MM.1S (cell line): Measurements from ENCODE around the gene MDFI.

Source experiments
- DNase-seq: peaks from one replicate; pipeline ENCODE4 v3.0.0-alpha.2; 2015
- H2AFZ ChIP-seq: fragments of 300-600 bp; sonication (generic); 2 replicates; pipeline ENCODE4 v1.6.0; 2016; ENCODE audit warnings: antibody characterized with exemption, low read length
- H3F3A ChIP-seq: fragments of 300-600 bp; sonication (generic); 2 replicates; pipeline ENCODE4 v1.6.1; 2016; ENCODE audit warnings: mild to moderate bottlenecking, antibody characterized with exemption, low read length, moderate library complexity, mixed read lengths; ENCODE audit not compliant: insufficient read depth
- H3K27ac ChIP-seq: fragments of 300-600 bp; sonication (generic); 2 replicates; pipeline ENCODE4 v1.5.1; 2016; ENCODE audit warnings: mild to moderate bottlenecking, low read length
- H3K27me3 ChIP-seq: fragments of 300-600 bp; sonication (generic); replicated peaks from 2 replicates; pipeline ENCODE4 v1.6.0; 2016; ENCODE audit warnings: low read length; ENCODE audit not compliant: insufficient read depth
- H3K36me3 ChIP-seq: fragments of 300-600 bp; sonication (generic); replicated peaks from 2 replicates; pipeline ENCODE4 v1.6.1; 2016; ENCODE audit warnings: mild to moderate bottlenecking, low read length, mixed read lengths; ENCODE audit not compliant: insufficient read depth
- H3K4me1 ChIP-seq: fragments of 300-600 bp; sonication (generic); 2 replicates; pipeline ENCODE4 v1.6.1; 2016; ENCODE audit warnings: low read length, mixed read lengths
- H3K4me2 ChIP-seq: fragments of 300-600 bp; sonication (generic); 2 replicates; pipeline ENCODE4 v1.6.0; 2016; ENCODE audit warnings: low read depth, low read length
- H3K4me3 ChIP-seq: fragments of 300-600 bp; sonication (generic); 2 replicates; pipeline ENCODE4 v1.5.1; 2016; ENCODE audit warnings: low read length, mixed read lengths
- H3K79me2 ChIP-seq: fragments of 300-600 bp; sonication (generic); 2 replicates; pipeline ENCODE4 v1.6.1; 2016; ENCODE audit warnings: mixed run types, low read length, mixed read lengths
- H3K9ac ChIP-seq: fragments of 300-600 bp; sonication (generic); 2 replicates; pipeline ENCODE4 v1.6.1; 2016; ENCODE audit warnings: low read length, mixed read lengths
- H3K9me2 ChIP-seq: fragments of 300-600 bp; sonication (generic); replicated peaks from 2 replicates; pipeline ENCODE4 v1.6.1; 2016; ENCODE audit warnings: mild to moderate bottlenecking, low read length, mixed read lengths; ENCODE audit not compliant: insufficient read depth
- H3K9me3 ChIP-seq: fragments of 300-600 bp; sonication (generic); replicated peaks from 2 replicates; pipeline ENCODE4 v1.6.1; 2016; ENCODE audit warnings: mild to moderate bottlenecking, low read length, mixed read lengths; ENCODE audit not compliant: insufficient read depth
- H4K20me1 ChIP-seq: fragments of 300-600 bp; sonication (generic); 2 replicates; pipeline ENCODE4 v1.6.1; 2016; ENCODE audit warnings: mild to moderate bottlenecking, low read length, moderate library complexity, mixed read lengths; ENCODE audit not compliant: insufficient read depth
- EZH2 ChIP-seq: fragments of 300-600 bp; sonication (generic); optimal IDR thresholded peaks from 2 replicates; pipeline ENCODE3; 2017; ENCODE audit warnings: low read depth, mild to moderate bottlenecking, antibody characterized with exemption, low read length, mixed read lengths
- EZH2phosphoT487 ChIP-seq: fragments of 300-600 bp; sonication (generic); IDR thresholded peaks from 2 replicates; pipeline ENCODE4 v1.6.1; 2018; ENCODE audit warnings: antibody characterized with exemption, low read length
- TF ChIP-seq, protein P1 (sequence below): fragments of 300-600 bp; sonication (generic); IDR thresholded peaks from 2 replicates; pipeline ENCODE4 v1.5.1; 2016; ENCODE audit warnings: antibody characterized with exemption, low read length, mixed read lengths

MDFI gene

DNA sequence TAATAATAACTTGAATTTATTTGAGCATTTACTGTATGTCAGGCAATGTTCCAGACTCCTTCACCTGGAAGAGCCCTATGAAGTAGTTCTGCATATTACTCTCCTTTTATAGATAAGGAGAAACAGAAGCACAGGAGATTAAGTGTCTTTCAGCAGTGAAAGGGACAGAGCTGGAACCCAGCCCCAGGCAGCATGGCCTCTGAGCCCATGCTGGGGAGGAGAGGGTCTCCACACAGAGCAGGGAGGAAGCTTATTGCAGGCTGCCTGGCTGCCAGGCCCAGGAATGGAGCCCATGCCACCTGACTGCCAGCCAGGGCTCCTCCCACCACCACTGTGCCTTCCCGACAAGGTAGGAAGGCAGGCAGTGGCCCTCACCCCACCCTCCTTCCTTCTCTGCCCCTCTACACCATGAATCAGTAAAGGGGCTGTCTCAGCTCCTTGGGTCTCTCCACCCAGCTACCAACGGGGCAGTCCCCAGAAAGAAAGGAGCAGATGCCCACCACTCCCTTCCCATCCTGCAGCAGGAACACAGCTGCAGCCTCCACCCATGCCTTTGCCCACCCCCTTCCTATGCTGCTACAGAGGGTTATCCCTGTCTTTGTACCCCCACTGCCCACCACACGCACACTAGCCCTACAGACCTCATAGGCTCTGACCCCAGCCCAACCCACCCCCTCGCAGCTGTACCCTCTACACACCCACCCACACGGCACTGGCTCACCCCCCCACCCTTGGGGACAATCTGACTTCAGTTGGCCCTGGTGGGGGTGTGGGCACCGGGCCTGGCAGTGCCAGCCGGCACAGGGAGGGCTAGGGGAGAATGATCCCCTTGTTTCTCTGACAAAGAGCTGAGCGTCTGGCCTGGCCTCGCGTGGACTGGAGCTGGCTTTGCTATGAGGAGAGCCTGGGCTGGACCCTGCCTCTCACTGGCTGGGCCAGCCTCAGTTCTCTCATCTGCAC lies 55.3 kb downstream of the MDFI start:
- no peak overlapping the region for H3K9ac ChIP-seq
- H3K9me2 ChIP-seq: no peaks in the 10 kb centered on the region
- H3K27me3 ChIP-seq: no peaks in the 10 kb centered on the region
- H3K4me2 ChIP-seq: no peak overlapping the region
- no peak for DNase-seq
- no peak overlapping the region for H2AFZ ChIP-seq
- H3K27ac ChIP-seq: no peak overlapping the region
- TF ChIP-seq, protein P1, sequence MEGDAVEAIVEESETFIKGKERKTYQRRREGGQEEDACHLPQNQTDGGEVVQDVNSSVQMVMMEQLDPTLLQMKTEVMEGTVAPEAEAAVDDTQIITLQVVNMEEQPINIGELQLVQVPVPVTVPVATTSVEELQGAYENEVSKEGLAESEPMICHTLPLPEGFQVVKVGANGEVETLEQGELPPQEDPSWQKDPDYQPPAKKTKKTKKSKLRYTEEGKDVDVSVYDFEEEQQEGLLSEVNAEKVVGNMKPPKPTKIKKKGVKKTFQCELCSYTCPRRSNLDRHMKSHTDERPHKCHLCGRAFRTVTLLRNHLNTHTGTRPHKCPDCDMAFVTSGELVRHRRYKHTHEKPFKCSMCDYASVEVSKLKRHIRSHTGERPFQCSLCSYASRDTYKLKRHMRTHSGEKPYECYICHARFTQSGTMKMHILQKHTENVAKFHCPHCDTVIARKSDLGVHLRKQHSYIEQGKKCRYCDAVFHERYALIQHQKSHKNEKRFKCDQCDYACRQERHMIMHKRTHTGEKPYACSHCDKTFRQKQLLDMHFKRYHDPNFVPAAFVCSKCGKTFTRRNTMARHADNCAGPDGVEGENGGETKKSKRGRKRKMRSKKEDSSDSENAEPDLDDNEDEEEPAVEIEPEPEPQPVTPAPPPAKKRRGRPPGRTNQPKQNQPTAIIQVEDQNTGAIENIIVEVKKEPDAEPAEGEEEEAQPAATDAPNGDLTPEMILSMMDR: no peak
- TF ChIP-seq EZH2 (no peak), EZH2phosphoT487 (no peak)
- no peak overlapping the region for H3K4me3 ChIP-seq
- H3K79me2 ChIP-seq: no peaks in the 10 kb centered on the region
- no peaks in the 10 kb centered on the region for H4K20me1 ChIP-seq
- H3F3A ChIP-seq: no peaks in the 10 kb centered on the region
- no peaks in the 10 kb centered on the region for H3K4me1 ChIP-seq
- H3K9me3 ChIP-seq: no peaks in the 10 kb centered on the region
- no peaks in the 10 kb centered on the region for H3K36me3 ChIP-seq

DNA sequence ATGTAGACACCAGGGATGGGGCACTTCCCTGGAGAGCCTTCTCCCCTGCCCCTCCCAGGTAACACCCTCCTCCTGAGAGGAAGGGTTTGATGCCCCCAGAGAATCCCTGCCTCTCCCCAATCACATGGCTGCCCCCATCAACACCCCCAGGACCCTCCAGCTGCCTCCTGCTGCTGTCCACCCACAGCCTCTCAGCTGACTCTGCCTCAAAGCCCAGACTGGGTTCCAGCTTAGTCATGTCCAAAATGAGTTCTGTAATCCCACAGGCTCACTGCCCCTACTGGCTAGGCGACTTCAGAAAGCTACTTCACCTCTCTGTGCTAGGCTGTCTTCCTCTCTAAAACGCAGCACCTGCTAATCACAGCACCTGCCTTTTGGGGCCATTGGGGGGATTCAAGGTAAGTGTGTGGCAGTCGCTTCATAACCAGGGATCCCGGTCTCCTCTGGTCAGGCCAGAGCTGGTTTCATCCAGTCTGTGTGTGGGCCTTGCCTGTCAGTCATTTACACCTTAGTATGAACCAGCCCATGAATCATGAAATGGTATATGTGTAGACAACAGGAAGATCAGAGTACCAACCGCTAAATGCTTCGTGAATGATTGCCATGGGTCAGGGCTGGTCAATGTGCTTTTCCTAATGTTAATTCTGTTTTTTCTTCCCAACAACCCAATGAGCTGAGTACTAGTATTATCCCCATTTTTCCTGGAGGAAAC lies 56.7 kb downstream of the MDFI start:
- Histone ChIP-seq H3K9me3 (no peaks in the 10 kb centered on the region), H3K9me2 (no peaks in the 10 kb centered on the region), H4K20me1 (no peaks in the 10 kb centered on the region), H3K36me3 (no peaks in the 10 kb centered on the region), H3K27ac (no peak overlapping the region), H3K9ac (no peak overlapping the region), H3F3A (no peaks in the 10 kb centered on the region), H3K4me2 (no peak overlapping the region), H3K4me3 (no peak overlapping the region), H3K27me3 (no peaks in the 10 kb centered on the region), H3K79me2 (no peaks in the 10 kb centered on the region), H3K4me1 (no peaks in the 10 kb centered on the region), H2AFZ (no peak overlapping the region)
- no peak for DNase-seq
- TF ChIP-seq EZH2 (no peak), EZH2phosphoT487 (no peak)
- TF ChIP-seq, protein P1: no peak

DNA sequence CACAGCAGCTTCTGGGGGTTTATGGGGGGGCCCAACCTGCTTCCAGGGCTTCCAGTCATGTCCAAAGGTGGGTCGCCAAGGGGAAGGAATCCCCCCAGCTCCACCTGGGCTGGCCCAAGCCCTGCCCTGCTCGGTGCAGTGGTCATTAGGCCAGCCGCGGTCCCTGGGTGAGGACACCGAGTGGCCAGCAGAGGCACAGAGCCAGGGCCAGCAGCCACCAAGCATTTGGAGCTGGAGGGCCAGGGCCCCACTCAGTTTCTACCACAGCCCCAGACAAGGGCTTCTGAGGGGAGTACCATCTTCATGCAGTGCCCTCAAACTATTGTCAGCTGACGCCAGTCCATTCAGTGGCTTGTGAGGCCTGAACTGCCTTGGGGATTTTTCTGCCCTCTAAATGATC lies 57.6 kb downstream of the MDFI start:
- no peak overlapping the region for H3K9ac ChIP-seq
- H3K4me1 ChIP-seq: no peaks in the 10 kb centered on the region
- no peaks in the 10 kb centered on the region for H4K20me1 ChIP-seq
- TF ChIP-seq EZH2: no peak
- TF ChIP-seq EZH2phosphoT487: no peak
- TF ChIP-seq, protein P1: no peak
- no peak overlapping the region for H2AFZ ChIP-seq
- no peaks in the 10 kb centered on the region for H3F3A ChIP-seq
- no peaks in the 10 kb centered on the region for H3K36me3 ChIP-seq
- no peaks in the 10 kb centered on the region for H3K9me2 ChIP-seq
- H3K27ac ChIP-seq: no peak overlapping the region
- no peaks in the 10 kb centered on the region for H3K79me2 ChIP-seq
- H3K4me3 ChIP-seq: no peak overlapping the region
- no peak for DNase-seq
- H3K4me2 ChIP-seq: no peak overlapping the region
- H3K27me3 ChIP-seq: no peaks in the 10 kb centered on the region
- no peaks in the 10 kb centered on the region for H3K9me3 ChIP-seq
